Keratinocyte (primary cell): Measurements from ENCODE around the gene LBHD1. TPM values are rescaled to one million over a fixed set of nuclear protein-coding genes. Genes with fewer than 3 reads are reported as not detected.

Experiments used
- DNase-seq: peaks from one replicate; pipeline ENCODE4 v3.0.0-alpha.2; 2011; ENCODE audit warnings: low read depth, missing footprints, low spot score
- FAIRE-seq: peaks from 2 replicates; lab custom pipeline; 2011; peaks lifted over from hg19 to GRCh38; lab: Jason Lieb, UNC
- H2AFZ ChIP-seq: 2 replicates; pipeline ENCODE4 v1.6.0; 2012; ENCODE audit warnings: low read length, control low read depth, inconsistent platforms; ENCODE audit not compliant: control insufficient read depth
- H3K27ac ChIP-seq: 2 replicates; pipeline ENCODE4 v1.5.1; 2011; ENCODE audit warnings: low read length; ENCODE audit not compliant: control insufficient read depth, insufficient read depth
- H3K27me3 ChIP-seq: 3 replicates; pipeline ENCODE4 v1.6.0; 2011; ENCODE audit warnings: low read length; ENCODE audit not compliant: control insufficient read depth, insufficient read depth; ENCODE audit errors: extremely low read depth
- H3K36me3 ChIP-seq, 2 experiments: 2 replicates in 1 of 2; 3 replicates in 1 of 2; pipeline ENCODE4 v1.5.1; 2011; ENCODE audit warnings: low read length in 2 of 2, mild to moderate bottlenecking in 1 of 2; ENCODE audit not compliant: control insufficient read depth in 2 of 2, insufficient read depth in 2 of 2; ENCODE audit errors: extremely low read depth in 1 of 2
- H3K4me1 ChIP-seq: 3 replicates; pipeline ENCODE4 v1.5.1; 2011; ENCODE audit warnings: low read length; ENCODE audit not compliant: control insufficient read depth, insufficient read depth; ENCODE audit errors: extremely low read depth
- H3K4me2 ChIP-seq: 3 replicates; pipeline ENCODE4 v1.6.0; 2011; ENCODE audit warnings: low read depth, low read length; ENCODE audit not compliant: control insufficient read depth, insufficient read depth; ENCODE audit errors: extremely low read depth
- H3K4me3 ChIP-seq, 3 experiments: fragments of 200-600 bp in 1 of 3; sonication (generic) in 1 of 3; 2 replicates in 2 of 3; 3 replicates in 1 of 3; pipeline ENCODE4 v1.5.1; 2011 to 2016; ENCODE audit warnings: low read length in 3 of 3, mild to moderate bottlenecking in 3 of 3, control low read depth in 2 of 3, inconsistent platforms in 1 of 3, low read depth in 1 of 3, mixed read lengths in 1 of 3, mixed run types in 1 of 3, moderate library complexity in 1 of 3; ENCODE audit not compliant: control insufficient read depth in 2 of 3, insufficient read depth in 2 of 3; ENCODE audit errors: extremely low read depth in 1 of 3
- H3K79me2 ChIP-seq: 2 replicates; pipeline ENCODE4 v1.6.0; 2012; ENCODE audit warnings: low read length; ENCODE audit not compliant: control insufficient read depth, insufficient read depth
- H3K9ac ChIP-seq: 3 replicates; pipeline ENCODE4 v1.6.0; 2011; ENCODE audit warnings: low read length; ENCODE audit not compliant: control insufficient read depth, insufficient read depth; ENCODE audit errors: extremely low read depth
- H3K9me1 ChIP-seq: 3 replicates; pipeline ENCODE4 v1.6.0; 2011; ENCODE audit warnings: low read length; ENCODE audit not compliant: control insufficient read depth, insufficient read depth; ENCODE audit errors: extremely low read depth
- H3K9me3 ChIP-seq: 2 replicates; pipeline ENCODE4 v1.5.1; 2012; ENCODE audit warnings: low read depth, low read length; ENCODE audit not compliant: control insufficient read depth
- H4K20me1 ChIP-seq: 3 replicates; pipeline ENCODE4 v1.6.0; 2011; ENCODE audit warnings: low read length; ENCODE audit not compliant: control insufficient read depth, insufficient read depth; ENCODE audit errors: extremely low read depth
- EZH2 ChIP-seq: IDR thresholded peaks from one replicate; pipeline ENCODE4 v1.6.1; 2012; ENCODE audit warnings: inconsistent platforms, mild to moderate bottlenecking, low read length, moderate library complexity
- dilution Hi-C: fragments of 300-500 bp; cut with MboI; formaldehyde crosslinking; loops from one replicate; pipeline ENCODE4 v1.7.0; 2020; ENCODE audit warnings: low sequenced_read_pairs; ENCODE audit not compliant: extremely low pct_ligation_motif_present
- polyA plus RNA-seq, 5 experiments: library from polyadenylated mRNA; depleted of rRNA in 3 of 5; stranded (reverse) in 3 of 5; stranded (forward) in 1 of 5; unstranded in 1 of 5; fragments of >200 nt; gene quantifications; 1 replicate in 1 of 5; 2 replicates in 3 of 5; 3 replicates in 1 of 5; pipeline versions ENCODE4 v1.2.1 to v1.2.3, GENCODE V29; 2011 to 2012; ENCODE audit warnings: missing spikeins in 2 of 5, low read depth in 1 of 5, low replicate concordance in 1 of 5
- TF ChIP-seq, protein P1 (sequence below), 3 experiments: IDR thresholded peaks in 1 of 3; conservative IDR thresholded peaks in 1 of 3; optimal IDR thresholded peaks in 1 of 3; 2 replicates in 2 of 3; 3 replicates in 1 of 3; pipeline versions ENCODE3 to v1.5.1; 2011; ENCODE audit warnings: low read length in 3 of 3, mild to moderate bottlenecking in 3 of 3, moderate library complexity in 2 of 3, control low read depth in 1 of 3, inconsistent platforms in 1 of 3; ENCODE audit not compliant: insufficient read depth in 2 of 3; ENCODE audit errors: extremely low read depth in 1 of 3

The LBHD1 gene
- polyA plus RNA-seq, 1 donor (not counting 4 experiments of a cell fraction or from before 2014, with no cell fraction given), result 4.9 TPM

DNA sequence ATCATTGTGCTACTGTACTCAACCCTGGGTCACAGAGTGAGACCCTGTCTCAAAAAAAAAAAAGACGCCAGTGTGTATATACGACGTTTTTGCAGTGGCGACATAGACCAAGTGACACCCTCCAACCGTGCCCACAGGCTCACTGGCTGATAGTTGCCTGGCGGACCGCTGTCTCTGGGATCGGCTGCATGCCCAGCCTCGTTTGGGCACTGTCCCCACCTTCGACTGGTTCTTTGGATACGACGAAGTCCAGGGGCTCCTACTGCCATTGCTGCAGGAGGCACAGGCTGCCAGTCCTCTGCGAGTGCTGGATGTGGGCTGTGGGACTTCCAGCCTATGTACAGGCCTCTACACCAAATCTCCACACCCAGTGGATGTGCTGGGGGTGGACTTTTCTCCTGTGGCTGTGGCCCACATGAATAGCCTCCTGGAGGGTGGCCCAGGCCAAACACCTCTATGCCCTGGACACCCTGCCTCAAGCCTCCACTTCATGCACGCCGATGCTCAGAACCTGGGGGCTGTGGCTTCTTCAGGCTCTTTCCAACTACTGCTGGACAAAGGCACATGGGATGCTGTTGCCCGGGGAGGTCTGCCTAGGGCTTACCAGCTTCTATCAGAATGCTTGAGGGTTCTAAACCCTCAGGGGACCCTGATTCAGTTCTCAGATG is 5.7 kb downstream of the LBHD1 start:
- DNase-seq (no peak), FAIRE-seq (no peak)
- Histone ChIP-seq H3K9me3 (no peaks in the 10 kb centered on the region), H3K4me1 (peaks cover 25% of the 10 kb centered on the region), H3K4me3 (peak overlapping the region; percentile 93 to 97 (median 95)), H3K9me1 (no peaks in the 10 kb centered on the region), H3K27me3 (no peaks in the 10 kb centered on the region), H3K27ac (peak overlapping the region; percentile 86), H2AFZ (no peak overlapping the region), H3K9ac (peak overlapping the region; percentile 95), H3K79me2 (peaks cover 48% of the 10 kb centered on the region), H4K20me1 (peaks cover 4% of the 10 kb centered on the region), H3K36me3 (peaks cover 23 to 37% of the 10 kb centered on the region in 2 experiments), H3K4me2 (peak overlapping the region; percentile 95)
- TF ChIP-seq, protein P1, sequence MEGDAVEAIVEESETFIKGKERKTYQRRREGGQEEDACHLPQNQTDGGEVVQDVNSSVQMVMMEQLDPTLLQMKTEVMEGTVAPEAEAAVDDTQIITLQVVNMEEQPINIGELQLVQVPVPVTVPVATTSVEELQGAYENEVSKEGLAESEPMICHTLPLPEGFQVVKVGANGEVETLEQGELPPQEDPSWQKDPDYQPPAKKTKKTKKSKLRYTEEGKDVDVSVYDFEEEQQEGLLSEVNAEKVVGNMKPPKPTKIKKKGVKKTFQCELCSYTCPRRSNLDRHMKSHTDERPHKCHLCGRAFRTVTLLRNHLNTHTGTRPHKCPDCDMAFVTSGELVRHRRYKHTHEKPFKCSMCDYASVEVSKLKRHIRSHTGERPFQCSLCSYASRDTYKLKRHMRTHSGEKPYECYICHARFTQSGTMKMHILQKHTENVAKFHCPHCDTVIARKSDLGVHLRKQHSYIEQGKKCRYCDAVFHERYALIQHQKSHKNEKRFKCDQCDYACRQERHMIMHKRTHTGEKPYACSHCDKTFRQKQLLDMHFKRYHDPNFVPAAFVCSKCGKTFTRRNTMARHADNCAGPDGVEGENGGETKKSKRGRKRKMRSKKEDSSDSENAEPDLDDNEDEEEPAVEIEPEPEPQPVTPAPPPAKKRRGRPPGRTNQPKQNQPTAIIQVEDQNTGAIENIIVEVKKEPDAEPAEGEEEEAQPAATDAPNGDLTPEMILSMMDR (optimal IDR thresholded peaks at IDR 0.05 in 1 of 3, IDR thresholded peaks at IDR 0.05 in 1 of 3, conservative IDR thresholded peaks at IDR 0.05 in 1 of 3; ENCODE audit: extremely low read depth in 1 of 3, insufficient read depth in 2 of 3, low read length in 3 of 3), result no peak
- no peak for TF ChIP-seq EZH2
- dilution Hi-C loops, result no loop called here

- no peak for FAIRE-seq
- Histone ChIP-seq H3K4me1 (peaks cover 25% of the 10 kb centered on the region), H2AFZ (no peak overlapping the region), H3K4me3 (peak overlapping the region; percentile 93 to 97 (median 95)), H3K36me3 (peaks cover 23 to 37% of the 10 kb centered on the region in 2 experiments), H3K79me2 (peaks cover 42% of the 10 kb centered on the region), H4K20me1 (peaks cover 4% of the 10 kb centered on the region), H3K27ac (peak overlapping the region; percentile 86), H3K27me3 (no peaks in the 10 kb centered on the region), H3K9ac (peak overlapping the region; percentile 95), H3K4me2 (peak overlapping the region; percentile 95), H3K9me1 (no peaks in the 10 kb centered on the region), H3K9me3 (no peaks in the 10 kb centered on the region)
- dilution Hi-C loops, result no loop called here
- TF ChIP-seq, protein P1 (optimal IDR thresholded peaks at IDR 0.05 in 1 of 3, IDR thresholded peaks at IDR 0.05 in 1 of 3, conservative IDR thresholded peaks at IDR 0.05 in 1 of 3; ENCODE audit: extremely low read depth in 1 of 3, insufficient read depth in 2 of 3, low read length in 3 of 3), result peak in 1 of 3 experiments; percentile 13
- TF ChIP-seq EZH2, result no peak
- DNase-seq, result no peak
Measured at GRCh38 chr11:62665599-62666258, 6.3 kb downstream of the LBHD1 start.
